Activated CD4-positive, alpha-beta T cell treated with anti-CD3 and anti-CD28 coated beads for 24 hours (primary cell): Measurements from ENCODE around the gene COL18A1.

Experiments
- DNase-seq, 2 donors: peaks; one replicate each; pipeline ENCODE4 v3.0.0-alpha.2; 2020; ENCODE audit warnings: low read depth in 2 of 2

Gene COL18A1

GRCh38 chr21:45454926-45455673, 50.1 kb downstream of the COL18A1 start:
- no peak for DNase-seq

- DNase-seq, result no peak
Measured at GRCh38 chr21:45455674-45456583, 51.0 kb downstream of the COL18A1 start.

- no peak for DNase-seq
Measured at GRCh38 chr21:45456584-45457160, 51.7 kb downstream of the COL18A1 start.

GRCh38 chr21:45457161-45457831, 52.3 kb downstream of the COL18A1 start:
- no peak for DNase-seq

- DNase-seq, result no peak
Measured at GRCh38 chr21:45457832-45458172, 52.8 kb downstream of the COL18A1 start.

- DNase-seq, result no peak
Measured at GRCh38 chr21:45458281-45459170, 53.6 kb downstream of the COL18A1 start.

GRCh38 chr21:45459171-45460010, 54.4 kb downstream of the COL18A1 start:
- no peak for DNase-seq

- no peak for DNase-seq
Measured at GRCh38 chr21:45460011-45460565, 55.1 kb downstream of the COL18A1 start.

- no peak for DNase-seq
Measured at GRCh38 chr21:45460611-45461368, 55.8 kb downstream of the COL18A1 start.

GRCh38 chr21:45461369-45461750, 56.4 kb downstream of the COL18A1 start:
- no peak for DNase-seq

GRCh38 chr21:45461806-45462341, 56.9 kb downstream of the COL18A1 start:
- no peak for DNase-seq

GRCh38 chr21:45463871-45464270, 58.9 kb downstream of the COL18A1 start:
- DNase-seq, result no peak

GRCh38 chr21:45464309-45464708, 59.3 kb downstream of the COL18A1 start:
- DNase-seq, result no peak

GRCh38 chr21:45465105-45465504, 60.1 kb downstream of the COL18A1 start:
- no peak for DNase-seq

GRCh38 chr21:45465611-45466329, 60.8 kb downstream of the COL18A1 start:
- no peak for DNase-seq

- no peak for DNase-seq
Measured at GRCh38 chr21:45466330-45467220, 61.6 kb downstream of the COL18A1 start.

GRCh38 chr21:45467221-45467779, 62.3 kb downstream of the COL18A1 start:
- DNase-seq, result no peak
